Hematopoietic multipotent progenitor cell treated with erythropoietin and hydrocortisone succinate and interleukin-3 and kit ligand, for 17 days (in vitro differentiated cells): ENCODE data around the gene FER1L5.

Experiments used
- DNase-seq: peaks from one replicate; pipeline ENCODE4 v3.0.0-alpha.2; 2015; ENCODE audit warnings: low spot score

Gene FER1L5

GRCh38 chr2:96695602-96696001 lies 53.0 kb downstream of the FER1L5 start:
- DNase-seq, result no peak

- DNase-seq, result no peak
Measured at GRCh38 chr2:96697476-96697875, 54.9 kb downstream of the FER1L5 start.

- DNase-seq, result no peak
Measured at GRCh38 chr2:96698221-96698861, 55.8 kb downstream of the FER1L5 start.

GRCh38 chr2:96699021-96699420 lies 56.5 kb downstream of the FER1L5 start:
- DNase-seq, result no peak

- no peak for DNase-seq
Measured at GRCh38 chr2:96699621-96700020, 57.1 kb downstream of the FER1L5 start.

- DNase-seq, result no peak
Measured at GRCh38 chr2:96700086-96700485, 57.5 kb downstream of the FER1L5 start.

DNA sequence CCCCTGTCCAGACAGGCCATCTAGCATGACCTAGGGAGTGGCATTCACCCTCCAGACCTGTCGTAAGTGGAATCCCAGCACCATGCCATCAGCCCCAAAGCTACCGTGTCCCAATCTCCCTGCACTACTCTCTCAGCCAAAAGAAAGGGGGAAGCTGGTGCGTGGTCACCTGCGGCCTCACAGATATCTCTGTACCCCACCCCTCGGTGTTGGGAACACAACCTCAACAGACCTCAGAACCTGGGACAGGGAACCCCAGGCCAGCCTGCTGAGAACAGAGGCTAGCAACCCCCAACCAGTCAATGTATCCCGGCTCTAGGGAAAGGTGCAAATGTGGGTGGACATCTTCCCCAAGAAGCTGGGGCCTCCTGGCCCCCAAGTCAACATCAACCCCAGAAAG lies 59.1 kb downstream of the FER1L5 start:
- no peak for DNase-seq

- DNase-seq, result no peak
Measured at GRCh38 chr2:96702098-96702785, 59.7 kb downstream of the FER1L5 start.

DNA sequence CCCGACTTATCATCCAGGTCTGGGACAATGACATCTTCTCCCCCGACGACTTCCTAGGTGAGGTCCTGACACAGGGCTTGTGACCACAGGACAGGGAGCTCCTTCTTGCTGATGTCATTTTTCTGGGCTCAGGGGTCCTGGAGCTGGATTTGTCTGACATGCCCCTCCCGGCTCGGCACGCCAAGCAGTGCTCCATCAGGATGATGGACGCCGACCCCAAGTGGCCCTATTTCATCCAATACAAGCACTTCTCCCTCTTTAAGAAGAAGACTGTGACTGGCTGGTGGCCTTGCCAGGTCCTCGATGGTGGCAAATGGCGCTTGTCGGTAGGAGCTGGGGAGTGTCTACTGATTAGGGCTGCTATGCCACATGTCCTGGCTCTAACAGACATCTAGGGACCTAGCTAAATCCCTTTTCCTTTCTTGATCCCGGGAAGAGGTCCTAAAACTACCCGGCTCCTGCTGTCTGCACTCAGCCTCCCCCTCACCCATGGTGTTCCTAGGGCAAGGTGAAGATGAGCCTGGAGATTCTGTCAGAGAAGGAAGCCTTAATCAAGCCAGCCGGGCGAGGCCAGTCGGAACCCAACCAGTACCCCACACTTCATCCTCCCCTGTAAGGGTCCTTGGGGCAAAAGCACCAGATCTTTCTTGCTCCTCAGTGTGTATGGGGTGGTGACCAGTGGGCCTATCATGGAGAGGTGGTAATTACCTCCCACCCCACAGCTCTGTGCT lies 60.6 kb downstream of the FER1L5 start:
- DNase-seq, result no peak

GRCh38 chr2:96710985-96711384 lies 68.4 kb downstream of the FER1L5 start:
- no peak for DNase-seq

DNA sequence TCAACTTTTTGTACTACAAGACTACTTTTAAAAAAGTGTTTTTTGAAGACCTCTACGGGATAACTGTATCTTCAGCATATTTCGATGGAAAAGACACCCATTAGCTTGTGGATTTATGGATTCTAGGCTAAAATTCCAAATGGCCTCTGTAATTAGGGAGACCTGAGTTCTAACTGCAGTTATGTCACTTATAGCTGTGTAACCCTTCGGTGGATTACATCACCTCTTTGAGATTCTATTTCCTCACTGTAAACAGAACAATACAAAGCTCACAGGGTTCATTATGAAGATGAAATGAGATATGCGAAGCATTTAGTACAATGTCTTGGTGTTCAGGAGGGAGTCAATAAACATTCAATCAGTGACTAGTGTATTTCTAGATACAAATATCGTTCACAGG lies 73.1 kb downstream of the FER1L5 start:
- DNase-seq, result no peak

DNA sequence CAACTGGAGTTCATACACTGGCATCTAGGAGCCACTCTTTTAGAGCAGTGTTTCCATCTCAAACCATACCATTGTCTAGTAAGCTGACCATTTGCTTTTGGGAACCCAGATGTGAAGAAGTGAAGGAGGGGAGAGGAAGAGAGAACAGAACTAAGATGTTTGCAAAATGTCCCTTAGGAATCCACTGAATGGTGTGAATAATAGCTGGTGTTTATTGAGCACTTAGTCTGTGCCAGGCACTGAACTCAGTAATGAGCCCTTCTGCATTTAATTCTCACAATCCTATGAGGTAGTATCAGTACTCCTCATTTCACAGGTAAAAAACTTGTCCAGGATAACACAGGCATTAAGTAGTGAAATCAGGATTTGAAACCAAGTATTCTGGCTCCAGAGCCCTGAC lies 73.8 kb downstream of the FER1L5 start:
- DNase-seq, result no peak

- DNase-seq, result no peak
Measured at GRCh38 chr2:96726131-96726530, 83.6 kb downstream of the FER1L5 start.

DNA sequence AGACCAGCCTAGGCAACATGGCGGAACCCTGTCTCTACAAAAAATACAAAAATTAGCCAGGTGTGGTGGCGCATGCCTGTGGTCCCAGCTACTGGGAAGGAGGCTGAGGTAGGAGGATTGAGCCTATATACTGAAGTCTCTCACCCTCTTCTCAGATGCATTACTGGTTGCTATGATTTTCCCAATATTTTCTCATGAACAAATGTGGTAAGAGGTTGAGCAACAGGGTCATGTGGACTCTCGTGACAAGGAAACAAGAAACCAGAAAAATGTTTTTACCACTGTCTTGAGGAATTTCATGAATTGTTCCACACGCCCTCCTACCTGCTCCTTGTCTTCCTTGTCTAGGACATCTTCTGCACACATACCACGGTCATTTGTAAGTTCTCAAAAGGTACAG lies 84.9 kb downstream of the FER1L5 start:
- DNase-seq, result no peak

- no peak for DNase-seq
Measured at GRCh38 chr2:96729748-96730147, 87.2 kb downstream of the FER1L5 start.

- no peak for DNase-seq
Measured at GRCh38 chr2:96730212-96730611, 87.6 kb downstream of the FER1L5 start.

GRCh38 chr2:96733931-96734330 lies 91.4 kb downstream of the FER1L5 start:
- no peak for DNase-seq

DNA sequence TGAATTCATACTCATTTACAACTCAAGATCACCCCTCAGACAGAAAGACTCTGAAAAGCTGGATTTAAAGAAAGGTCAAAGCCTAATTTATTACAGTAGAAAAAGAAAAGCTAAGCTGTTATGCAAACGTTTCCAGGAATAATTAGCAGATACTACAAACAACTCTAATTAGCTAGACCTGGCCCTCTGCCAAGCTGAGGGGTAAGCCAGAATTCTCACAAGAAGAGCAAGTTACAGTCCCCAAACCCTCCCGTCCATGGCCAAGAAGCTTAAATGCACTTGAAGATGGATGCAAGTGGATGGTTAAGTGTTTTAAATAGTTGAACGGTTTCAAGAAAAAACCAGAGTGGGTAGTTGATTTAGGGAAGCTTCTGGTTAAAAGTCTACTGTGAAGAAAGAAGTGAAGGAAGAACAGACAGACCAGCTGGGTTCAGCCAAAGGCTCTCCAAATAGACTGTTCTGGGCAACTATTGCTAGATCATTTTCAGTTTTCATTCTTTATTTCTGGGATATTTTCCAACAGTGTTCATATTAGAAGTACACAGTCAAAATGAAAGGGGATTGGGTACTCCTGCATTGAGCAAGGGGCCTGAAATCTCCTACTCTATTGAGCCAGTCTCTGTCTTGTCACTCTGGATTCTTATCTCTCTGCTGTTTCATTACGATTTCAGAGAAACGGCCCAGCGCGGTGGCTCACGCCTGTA lies 92.5 kb downstream of the FER1L5 start:
- DNase-seq, result no peak

GRCh38 chr2:96737251-96737650 lies 94.7 kb downstream of the FER1L5 start:
- DNase-seq, result no peak

DNA sequence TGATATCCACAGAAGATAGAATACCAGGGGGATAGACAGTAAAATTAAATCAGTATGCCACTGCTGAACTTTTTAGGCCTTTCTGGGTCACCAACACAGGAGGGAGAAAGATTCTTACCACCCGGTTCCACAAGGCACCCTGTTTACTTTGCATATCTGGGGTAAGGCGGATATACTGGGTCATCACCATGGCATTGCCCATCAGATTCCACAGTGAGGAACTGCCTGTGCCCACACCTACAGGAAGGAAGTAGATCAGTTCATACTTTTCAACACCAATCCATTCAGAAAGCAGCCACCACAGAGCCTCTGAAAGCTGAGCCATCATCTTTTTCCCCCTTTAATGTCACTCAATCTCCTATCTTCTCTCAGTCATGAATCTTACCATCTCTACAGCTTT lies 95.3 kb downstream of the FER1L5 start:
- no peak for DNase-seq

DNA sequence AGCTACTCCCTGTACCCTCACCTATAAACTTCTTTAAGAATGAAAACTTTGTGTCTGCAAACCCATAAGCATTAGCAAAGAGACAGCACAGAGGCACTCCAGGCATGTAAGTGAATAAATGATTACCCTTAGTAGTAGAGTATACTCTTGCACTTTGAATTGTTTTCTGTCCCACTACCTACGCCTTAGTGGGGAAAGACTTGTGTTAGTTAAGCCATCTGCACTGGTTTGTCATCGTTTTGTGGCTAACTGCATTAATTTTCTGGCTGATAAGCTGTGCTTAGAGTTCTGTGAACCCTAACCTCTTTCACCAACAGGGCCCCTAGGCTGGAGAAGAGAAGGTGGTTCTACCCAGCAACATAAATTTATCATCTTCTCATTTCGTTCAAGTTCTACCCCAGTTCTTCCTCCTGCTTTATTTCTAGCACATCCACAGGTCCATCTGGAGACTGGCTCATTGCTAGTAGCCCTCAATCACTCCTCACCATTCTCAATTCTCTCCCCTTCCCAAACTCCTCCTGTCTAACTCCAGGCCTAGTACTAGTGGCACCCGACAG lies 96.6 kb downstream of the FER1L5 start:
- no peak for DNase-seq

- peak; percentile 96 for DNase-seq
Measured at GRCh38 chr2:96739633-96740428, 97.3 kb downstream of the FER1L5 start, which contains the start of gene LMAN2L. TSS of gene LMAN2L (minus strand) at chr2:96740064. CDS start at chr2:96740040, 24 bp downstream.
